Articular chondrocyte of knee joint (primary cell): Measurements from ENCODE around the gene CPEB1. TPM values are rescaled to one million over a fixed set of nuclear protein-coding genes. Genes with fewer than 3 reads are reported as not detected.

Experiments
- total RNA-seq: library from RNA; depleted of rRNA; stranded (reverse); fragments of >200 nt; gene quantifications from 2 replicates; pipeline ENCODE4 v1.2.3, GENCODE V29; 2012

CPEB1 gene
- total RNA-seq, result 30.2 and 36.4 TPM in 2 replicates

DNA sequence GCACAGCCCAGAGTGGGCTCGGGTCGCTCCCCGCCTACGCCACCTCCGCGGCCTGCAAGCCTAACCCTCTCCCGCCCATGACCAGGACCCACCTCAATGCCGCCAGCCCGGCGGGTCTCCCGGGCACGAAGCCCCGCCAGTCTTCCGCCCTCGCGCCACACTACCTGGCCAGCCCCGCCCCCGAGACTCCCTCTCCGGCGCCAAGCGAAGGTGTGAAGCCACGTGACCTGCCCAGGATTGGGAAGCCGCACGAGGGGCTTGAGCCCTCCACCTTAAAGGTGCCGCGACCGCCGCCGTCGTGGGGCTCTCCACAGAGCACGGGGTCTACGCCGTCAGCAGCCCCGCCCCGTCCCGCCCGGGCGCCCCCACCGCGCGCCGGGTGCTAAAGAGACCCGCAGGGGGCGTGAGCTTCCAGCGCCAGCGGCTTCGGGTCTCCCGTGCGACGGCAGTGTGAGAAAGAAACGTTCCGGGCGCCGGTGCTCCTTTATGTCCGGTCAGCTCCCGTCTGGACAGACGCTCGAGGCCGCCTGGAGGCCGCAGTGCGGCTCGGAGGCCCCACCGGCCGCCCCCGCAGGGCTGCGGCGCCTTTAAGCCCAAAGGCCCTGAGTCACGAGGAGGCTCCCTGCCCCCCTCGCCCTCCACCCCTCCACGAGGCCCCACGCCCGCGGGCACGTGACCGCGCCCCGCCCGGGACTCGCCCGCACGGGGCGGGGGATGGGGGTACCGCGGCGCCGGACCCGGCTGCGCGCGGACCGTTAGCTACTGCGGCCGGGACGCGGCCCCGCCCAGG, at the start of gene CPEB1:
Gene CPEB1 (minus strand): TSS at position 319 of the 790 bp plus-strand sequence. CDS start 18,904 bp downstream, outside the sequence.

GRCh38 chr15:82540055-82540983, 106.8 kb downstream of the CPEB1 start, which contains the start of gene RPS17:
RPS17 (minus strand) TSS chr15:82540457; CDS start chr15:82540428, 29 bp downstream.

Other genes starting within 250 kb of the CPEB1 start
- gene GOLGA6L9, start 217.5 kb downstream of the CPEB1 start, total RNA-seq, result 1.1 and 1.4 TPM in 2 replicates
- gene RPS17, start 106.9 kb downstream of the CPEB1 start, total RNA-seq, result 1,179 and 1,708 TPM in 2 replicates
- gene AP3B2, start 62.5 kb upstream of the CPEB1 start, total RNA-seq, result 1.0 and 1.4 TPM in 2 replicates
- gene FSD2, start 158.7 kb upstream of the CPEB1 start, total RNA-seq, result under 0.01 TPM in 1 of 2 replicates, not detected in the other
- 7.4 and 7.6 TPM in 2 replicates for gene WHAMM, start 162.3 kb upstream of the CPEB1 start, total RNA-seq